RWPE1 (cell line): ENCODE data around the gene ATP8A2.
"Not testable (repeated sequence)": the region's sequence is repeated elsewhere in the genome, so short reads cannot be mapped to it uniquely, and the experiment has no call there.

Experiments
- CTCF ChIA-PET: fragments of 350-600 bp; sonication (Branson Sonifier 250); formaldehyde crosslinking; extraction: SDS; loops from one replicate; lab custom pipeline; 2021; lab: Yijun Ruan, JAX
- POLR2A ChIA-PET: fragments of 400-600 bp; formaldehyde crosslinking; extraction: SDS; loops from one replicate; lab custom pipeline; 2020; ENCODE audit warnings: antibody characterized with exemption; ENCODE audit not compliant: low non-redundant PET; lab: Yijun Ruan, JAX
- DNase-seq: peaks from one replicate; pipeline ENCODE4 v3.0.0; 2012; ENCODE audit warnings: low spot score
- H3K27ac ChIP-seq: fragments of 450-650 bp; 2 replicates; pipeline ENCODE4 v1.5.1; 2017
- TF ChIP-seq, protein P1 (sequence below): fragments of 450-650 bp; conservative IDR thresholded peaks from 2 replicates; pipeline ENCODE4 v1.5.1; 2017; ENCODE audit warnings: low read depth, mild to moderate bottlenecking

ATP8A2 gene

DNA sequence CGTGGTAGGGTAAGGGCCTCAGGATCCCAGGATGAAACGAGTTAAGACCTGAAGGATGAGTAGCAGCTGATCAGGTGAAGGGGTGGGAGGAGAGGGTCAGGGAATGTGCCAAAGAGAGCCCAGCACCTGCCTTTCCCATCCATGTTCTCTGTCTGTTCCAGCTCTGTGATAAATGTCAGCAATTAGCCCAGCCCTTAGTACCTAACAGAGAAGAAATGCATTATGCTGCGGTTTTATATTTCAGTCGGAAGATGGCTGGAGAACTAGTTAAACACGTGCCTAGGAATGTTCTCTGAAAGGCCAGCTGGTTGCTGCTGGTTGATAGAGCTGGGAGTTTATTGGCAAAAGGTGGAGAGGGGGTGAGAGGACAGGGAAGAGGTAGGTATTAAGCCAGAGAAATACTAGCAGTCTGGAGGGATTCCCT is 411.8 kb downstream of the ATP8A2 start:
- TF ChIP-seq, protein P1, sequence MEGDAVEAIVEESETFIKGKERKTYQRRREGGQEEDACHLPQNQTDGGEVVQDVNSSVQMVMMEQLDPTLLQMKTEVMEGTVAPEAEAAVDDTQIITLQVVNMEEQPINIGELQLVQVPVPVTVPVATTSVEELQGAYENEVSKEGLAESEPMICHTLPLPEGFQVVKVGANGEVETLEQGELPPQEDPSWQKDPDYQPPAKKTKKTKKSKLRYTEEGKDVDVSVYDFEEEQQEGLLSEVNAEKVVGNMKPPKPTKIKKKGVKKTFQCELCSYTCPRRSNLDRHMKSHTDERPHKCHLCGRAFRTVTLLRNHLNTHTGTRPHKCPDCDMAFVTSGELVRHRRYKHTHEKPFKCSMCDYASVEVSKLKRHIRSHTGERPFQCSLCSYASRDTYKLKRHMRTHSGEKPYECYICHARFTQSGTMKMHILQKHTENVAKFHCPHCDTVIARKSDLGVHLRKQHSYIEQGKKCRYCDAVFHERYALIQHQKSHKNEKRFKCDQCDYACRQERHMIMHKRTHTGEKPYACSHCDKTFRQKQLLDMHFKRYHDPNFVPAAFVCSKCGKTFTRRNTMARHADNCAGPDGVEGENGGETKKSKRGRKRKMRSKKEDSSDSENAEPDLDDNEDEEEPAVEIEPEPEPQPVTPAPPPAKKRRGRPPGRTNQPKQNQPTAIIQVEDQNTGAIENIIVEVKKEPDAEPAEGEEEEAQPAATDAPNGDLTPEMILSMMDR: no peak
- ChIA-PET CTCF (no interaction called here), POLR2A (no interaction called here)
- no peak for DNase-seq
- H3K27ac ChIP-seq: no peak overlapping the region

GRCh38 chr13:25784119-25784518 is 412.3 kb downstream of the ATP8A2 start:
- no peak for DNase-seq
- no peak overlapping the region for H3K27ac ChIP-seq
- CTCF ChIA-PET: no interaction called here
- TF ChIP-seq, protein P1: no peak
- POLR2A ChIA-PET: no interaction called here

- DNase-seq, H3K27ac ChIP-seq, POLR2A ChIA-PET: not testable (repeated sequence)
- CTCF ChIA-PET: interaction anchor here (0.6 kb wide), 2 partner anchors 18 to 1509 kb away, joined by 3 read pairs; no protein-coding TSS in a partner anchor
These were observed 418.4 kb downstream of the ATP8A2 start for GRCh38 chr13:25790137-25790536.

DNA sequence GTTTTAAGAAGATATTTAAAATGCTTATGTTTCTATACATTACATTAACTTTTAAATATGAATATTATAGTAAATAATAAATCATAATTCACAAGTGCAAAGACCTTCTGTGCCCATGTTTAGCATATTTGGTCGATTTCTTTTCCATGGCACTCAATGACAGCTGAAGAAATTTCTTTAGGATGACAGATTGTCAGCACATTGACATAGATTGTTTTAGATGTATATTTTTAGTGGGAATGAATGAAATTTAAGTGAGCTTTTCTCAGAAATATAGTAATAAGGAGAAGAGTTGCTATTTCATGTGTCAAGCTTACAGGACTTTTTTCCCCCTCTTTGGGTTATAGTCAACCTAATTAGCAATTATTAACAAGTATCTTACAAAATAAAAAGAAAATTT is 423.5 kb downstream of the ATP8A2 start:
- TF ChIP-seq, protein P1: no peak
- no peak for DNase-seq
- POLR2A ChIA-PET: no interaction called here
- no peak overlapping the region for H3K27ac ChIP-seq
- CTCF ChIA-PET: no interaction called here

DNA sequence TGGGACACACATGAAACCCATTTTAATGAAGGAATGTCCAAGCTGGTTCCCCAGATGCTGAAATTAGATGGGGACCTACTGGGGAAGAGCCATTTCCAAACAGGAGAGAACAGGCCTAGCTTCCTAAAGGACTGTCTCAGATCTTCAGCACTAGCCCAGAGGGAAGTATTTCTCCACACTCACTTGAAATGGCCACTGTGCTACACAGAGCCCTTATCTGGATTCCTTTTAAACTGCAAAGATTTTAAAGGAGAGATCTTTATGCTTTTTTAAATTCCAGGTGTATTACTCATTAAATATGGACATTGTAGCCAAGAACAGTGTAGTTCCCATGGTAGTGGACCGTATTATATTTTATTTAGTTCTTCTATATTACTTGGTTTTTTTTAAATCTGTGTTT is 424.7 kb downstream of the ATP8A2 start:
- no peak overlapping the region for H3K27ac ChIP-seq
- TF ChIP-seq, protein P1: no peak
- no peak for DNase-seq
- ChIA-PET POLR2A (no interaction called here), CTCF (interaction anchor here (0.7 kb wide), 1 partner anchor 64 kb away, joined by 5 read pairs; no protein-coding TSS in a partner anchor)

GRCh38 chr13:25798998-25799397 is 427.2 kb downstream of the ATP8A2 start:
- ChIA-PET POLR2A (no interaction called here), CTCF (no interaction called here)
- TF ChIP-seq, protein P1: no peak
- H3K27ac ChIP-seq: no peak overlapping the region
- DNase-seq: no peak

DNA sequence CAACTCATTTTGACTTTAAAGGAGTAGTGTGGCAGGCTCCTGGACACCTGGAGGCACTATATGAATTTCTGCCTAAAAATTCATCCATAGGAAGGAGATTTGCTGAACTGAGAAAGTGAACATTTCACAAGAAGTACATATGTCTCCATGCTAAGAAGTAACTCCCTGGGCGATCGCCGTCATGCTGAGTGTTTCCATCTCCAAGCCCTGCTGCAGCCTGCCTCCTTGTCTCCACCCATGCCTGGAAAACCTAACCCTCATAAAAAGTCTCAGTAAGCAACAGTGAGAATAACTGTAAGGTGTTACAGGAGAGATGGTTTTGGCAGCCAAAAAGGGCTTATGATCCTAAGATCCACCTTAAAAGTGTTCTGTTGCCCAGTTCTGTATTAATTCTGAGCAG is 428.7 kb downstream of the ATP8A2 start:
- TF ChIP-seq, protein P1: no peak
- ChIA-PET POLR2A (no interaction called here), CTCF (no interaction called here)
- no peak overlapping the region for H3K27ac ChIP-seq
- DNase-seq: no peak
